Neural crest cell (in vitro differentiated cells): Measurements from ENCODE around the gene EFNB1. TPM values are rescaled to one million over a fixed set of nuclear protein-coding genes. Genes with fewer than 3 reads are reported as not detected.

Source experiments
- DNase-seq: peaks from one replicate; pipeline ENCODE4 v3.0.0; 2021; ENCODE audit warnings: low read depth, mixed read lengths, low spot score
- H3K27ac Mint-ChIP-seq: one replicate; pipeline ENCODE4 v1.8.0; 2021; ENCODE audit warnings: mild to moderate bottlenecking, mixed read lengths; ENCODE audit not compliant: unreplicated experiment
- H3K27me3 Mint-ChIP-seq: 2 replicates; pipeline ENCODE4 v1.8.0; 2021; ENCODE audit warnings: low read depth, mild to moderate bottlenecking, mixed read lengths
- H3K36me3 Mint-ChIP-seq: 2 replicates; pipeline ENCODE4 v1.8.0; 2021; ENCODE audit warnings: low read depth, mild to moderate bottlenecking, mixed read lengths
- H3K4me1 Mint-ChIP-seq: 2 replicates; pipeline ENCODE4 v1.8.0; 2021; ENCODE audit warnings: mixed read lengths
- H3K4me3 Mint-ChIP-seq: one replicate; pipeline ENCODE4 v1.8.0; 2021; ENCODE audit warnings: mild to moderate bottlenecking, mixed read lengths
- H3K9me3 Mint-ChIP-seq: 2 replicates; pipeline ENCODE4 v1.8.0; 2021; ENCODE audit warnings: mixed read lengths
- CTCF ChIP-seq: fragments of 200-600 bp; sonication (generic); conservative IDR thresholded peaks from 2 replicates; pipeline ENCODE4 v1.5.0; 2021; ENCODE audit warnings: antibody characterized with exemption, mild to moderate bottlenecking
- total RNA-seq: library from RNA; stranded (reverse); gene quantifications from 2 replicates; pipeline ENCODE4 v1.2.1, GENCODE V29; 2021

Gene EFNB1
- total RNA-seq, 1 donor from 2014 or later, result 33.8 TPM

GRCh38 chrX:68865926-68866325 lies 37.1 kb downstream of the EFNB1 start:
- H3K27me3 Mint-ChIP-seq, result no peaks in the 10 kb centered on the region
- H3K27ac Mint-ChIP-seq, result no peak overlapping the region
- peaks cover 17% of the 10 kb centered on the region for H3K4me1 Mint-ChIP-seq
- no peak overlapping the region for H3K4me3 Mint-ChIP-seq
- H3K36me3 Mint-ChIP-seq, result no peaks in the 10 kb centered on the region
- no peaks in the 10 kb centered on the region for H3K9me3 Mint-ChIP-seq
- no peak for DNase-seq
- TF ChIP-seq CTCF, result no peak

GRCh38 chrX:68867458-68868112 lies 38.8 kb downstream of the EFNB1 start:
- Mint-ChIP-seq H3K27ac (peak overlapping the region; percentile 90), H3K4me1 (peaks cover 27% of the 10 kb centered on the region), H3K4me3 (no peak overlapping the region), H3K27me3 (no peaks in the 10 kb centered on the region), H3K9me3 (no peaks in the 10 kb centered on the region), H3K36me3 (no peaks in the 10 kb centered on the region)
- no peak for TF ChIP-seq CTCF
- no peak for DNase-seq

GRCh38 chrX:68868316-68868715 lies 39.5 kb downstream of the EFNB1 start:
- H3K9me3 Mint-ChIP-seq, result no peaks in the 10 kb centered on the region
- H3K27me3 Mint-ChIP-seq, result no peaks in the 10 kb centered on the region
- H3K4me3 Mint-ChIP-seq, result no peak overlapping the region
- H3K36me3 Mint-ChIP-seq, result no peaks in the 10 kb centered on the region
- TF ChIP-seq CTCF, result no peak
- H3K27ac Mint-ChIP-seq, result no peak overlapping the region
- peaks cover 27% of the 10 kb centered on the region for H3K4me1 Mint-ChIP-seq
- no peak for DNase-seq

GRCh38 chrX:68868902-68869800 lies 40.3 kb downstream of the EFNB1 start:
- no peak for TF ChIP-seq CTCF
- no peak overlapping the region for H3K4me3 Mint-ChIP-seq
- no peaks in the 10 kb centered on the region for H3K9me3 Mint-ChIP-seq
- H3K36me3 Mint-ChIP-seq, result no peaks in the 10 kb centered on the region
- peaks cover 27% of the 10 kb centered on the region for H3K4me1 Mint-ChIP-seq
- H3K27me3 Mint-ChIP-seq, result no peaks in the 10 kb centered on the region
- no peak for DNase-seq
- no peak overlapping the region for H3K27ac Mint-ChIP-seq

GRCh38 chrX:68870357-68870756 lies 41.5 kb downstream of the EFNB1 start:
- Mint-ChIP-seq H3K4me3 (no peak overlapping the region), H3K27ac (no peak overlapping the region), H3K4me1 (peaks cover 22% of the 10 kb centered on the region), H3K27me3 (no peaks in the 10 kb centered on the region), H3K9me3 (peaks cover 3% of the 10 kb centered on the region), H3K36me3 (no peaks in the 10 kb centered on the region)
- no peak for DNase-seq
- TF ChIP-seq CTCF, result no peak
